Duodenal mucosa (tissue), 2 donors: ENCODE results near the gene RAP1A.

ENCODE experiments used
- H3K27ac ChIP-seq: one replicate; pipeline ENCODE4 v1.7.0; 2013; ENCODE audit warnings: low read depth, low read length
- H3K27me3 ChIP-seq, 2 donors: one replicate each; pipeline ENCODE4 v1.7.0; 2013; ENCODE audit warnings: low read length in 2 of 2, control low read depth in 1 of 2; ENCODE audit not compliant: insufficient read depth in 2 of 2, control insufficient read depth in 1 of 2
- H3K36me3 ChIP-seq, 2 donors: one replicate each; pipeline ENCODE4 v1.7.0; 2013; ENCODE audit warnings: low read length in 2 of 2, control low read depth in 1 of 2; ENCODE audit not compliant: insufficient read depth in 2 of 2, control insufficient read depth in 1 of 2
- H3K4me1 ChIP-seq, 2 donors: one replicate each; pipeline ENCODE4 v1.7.0; 2013; ENCODE audit warnings: low read length in 2 of 2, control low read depth in 1 of 2; ENCODE audit not compliant: insufficient read depth in 2 of 2, control insufficient read depth in 1 of 2
- H3K4me3 ChIP-seq, 2 donors: one replicate each; pipeline ENCODE4 v1.7.0; 2013; ENCODE audit warnings: low read length in 2 of 2, low read depth in 1 of 2
- H3K9ac ChIP-seq, 2 donors: one replicate each; pipeline ENCODE4 v1.7.0; 2013; ENCODE audit warnings: low read length in 2 of 2, low read depth in 1 of 2
- H3K9me3 ChIP-seq, 2 donors: one replicate each; pipeline ENCODE4 v1.7.0; 2013; ENCODE audit warnings: low read length in 2 of 2, control low read depth in 1 of 2; ENCODE audit not compliant: control insufficient read depth in 1 of 2

The RAP1A gene

DNA sequence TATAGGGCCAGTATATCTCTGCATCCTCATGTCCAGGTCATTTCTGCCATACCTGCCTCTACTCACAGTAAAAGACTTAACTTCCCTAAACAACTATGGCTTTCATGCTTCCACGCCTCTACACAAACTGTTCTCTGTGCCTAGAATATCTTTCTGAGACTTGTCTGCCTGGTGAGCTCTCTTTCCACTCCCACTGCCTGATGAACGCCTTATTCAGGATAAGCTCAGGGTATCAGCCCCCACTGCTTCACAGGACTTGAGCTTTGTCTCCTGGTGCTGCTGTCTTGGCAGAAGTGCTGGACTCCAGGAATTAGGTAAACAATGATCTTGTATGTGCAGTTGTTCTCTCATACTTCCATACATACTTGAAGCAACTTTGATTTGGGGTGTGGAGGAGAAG lies 131.3 kb downstream of the RAP1A start:
- Histone ChIP-seq H3K9ac (no peak overlapping the region), H3K27me3 (no peaks in the 10 kb centered on the region), H3K27ac (no peak overlapping the region), H3K4me3 (no peak overlapping the region), H3K36me3 (no peaks in the 10 kb centered on the region), H3K9me3 (no peaks in the 10 kb centered on the region), H3K4me1 (peaks cover 6 to 9% of the 10 kb centered on the region in 2 donors)

DNA sequence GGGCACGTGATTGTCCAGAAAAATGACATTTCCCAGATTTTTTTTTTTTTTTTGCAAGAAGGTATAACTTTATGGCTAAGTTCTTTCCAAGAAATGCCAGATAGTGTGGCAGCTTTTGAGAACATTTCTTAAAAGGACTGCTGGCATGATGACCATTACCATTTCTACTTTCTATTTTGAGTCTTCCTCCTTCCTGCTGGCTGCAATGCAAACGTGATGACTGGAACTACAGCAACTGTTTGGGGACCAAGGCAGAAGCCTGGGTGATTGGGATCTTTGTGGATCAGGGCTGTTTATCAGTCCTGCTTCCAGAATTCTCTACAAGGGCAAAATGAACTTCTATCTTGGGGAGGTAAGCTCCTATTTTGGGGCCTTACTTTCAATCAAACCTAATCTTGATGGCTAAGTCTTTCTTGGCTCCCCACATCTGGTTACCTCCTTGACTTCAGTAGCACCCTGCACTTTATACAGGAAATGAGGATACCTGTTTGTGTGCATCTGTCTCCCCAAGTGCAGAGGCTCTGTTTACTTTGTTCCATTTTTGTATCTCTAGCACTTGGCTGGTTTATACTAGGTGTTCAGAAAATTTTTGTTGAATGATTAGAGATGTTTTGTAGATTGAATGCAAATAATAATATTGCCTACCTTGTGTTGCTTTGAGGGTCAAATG lies 132.5 kb downstream of the RAP1A start:
- Histone ChIP-seq H3K27me3 (no peaks in the 10 kb centered on the region), H3K36me3 (no peaks in the 10 kb centered on the region), H3K9ac (no peak overlapping the region), H3K4me3 (no peak overlapping the region), H3K9me3 (no peaks in the 10 kb centered on the region), H3K4me1 (peaks cover 13 to 17% of the 10 kb centered on the region in 2 donors), H3K27ac (no peak overlapping the region)

DNA sequence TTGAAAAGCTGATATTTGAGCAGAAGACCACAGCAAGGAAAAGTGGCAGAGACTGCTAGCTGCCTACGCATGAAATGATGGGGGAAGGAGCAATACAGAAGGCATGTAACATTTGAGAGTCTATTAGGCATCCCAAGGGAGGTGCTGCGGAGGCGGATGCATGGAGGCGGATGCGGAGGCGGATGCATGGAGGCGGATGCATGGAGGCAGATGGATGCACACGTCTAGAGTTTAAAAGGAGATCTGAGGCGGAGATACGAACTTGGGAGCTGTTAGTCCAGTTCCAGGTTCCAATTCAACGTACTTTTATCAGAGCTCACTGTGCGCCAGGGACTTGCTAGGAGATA lies 135.4 kb downstream of the RAP1A start:
- Histone ChIP-seq H3K9me3 (no peaks in the 10 kb centered on the region), H3K27me3 (no peaks in the 10 kb centered on the region), H3K27ac (peak overlapping the region; percentile 95), H3K9ac (peak overlapping the region; percentile 90 to 91), H3K4me3 (peak overlapping the region; percentile 89 to 96), H3K36me3 (peaks cover 0 to under 1% of the 10 kb centered on the region in 2 donors), H3K4me1 (peaks cover 24 to 33% of the 10 kb centered on the region in 2 donors)

DNA sequence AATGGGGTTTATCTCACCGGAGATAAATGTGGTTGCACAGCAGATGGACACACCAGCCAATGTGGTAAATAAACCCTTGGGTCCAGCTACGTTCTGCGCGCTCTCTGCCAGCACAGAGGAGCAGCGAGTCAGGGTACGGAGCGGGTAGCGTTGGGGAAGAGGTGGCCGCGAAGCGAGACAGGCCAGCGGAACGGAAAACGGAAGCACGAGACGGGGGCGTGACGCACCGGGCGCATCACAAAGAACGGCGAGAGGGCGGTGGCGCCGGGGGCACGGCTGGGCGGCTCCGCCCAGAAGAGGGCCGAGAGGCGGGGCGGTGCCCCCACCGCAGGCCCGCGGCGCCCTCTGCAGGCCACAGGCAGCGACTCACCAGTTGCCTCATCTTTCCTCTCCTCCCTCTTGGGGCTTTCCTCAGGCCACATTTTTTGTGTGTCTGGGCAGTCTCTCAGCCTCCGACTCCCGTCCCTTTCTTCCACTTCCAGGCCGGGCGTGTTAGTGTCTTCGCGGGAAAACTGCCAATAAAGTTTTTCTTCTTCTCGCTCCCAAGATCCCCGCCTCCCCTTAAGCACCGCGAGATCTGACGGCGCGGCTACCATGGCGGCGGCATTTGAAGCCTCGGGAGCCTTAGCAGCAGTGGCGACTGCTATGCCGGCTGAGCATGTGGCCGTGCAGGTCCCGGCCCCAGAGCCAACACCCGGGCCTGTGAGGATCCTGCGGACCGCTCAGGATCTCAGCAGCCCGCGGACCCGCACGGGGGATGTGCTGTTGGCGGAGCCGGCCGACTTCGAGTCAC lies 135.9 kb downstream of the RAP1A start, which contains the start of gene DDX20:
Gene DDX20, plus strand, starts transcription at position 571 of the 793 bp plus-strand sequence. Its CDS starts 24 bp downstream, at position 595.
- Histone ChIP-seq H3K4me1 (peaks cover 24 to 33% of the 10 kb centered on the region in 2 donors), H3K4me3 (peak within 1 kb of the TSS; percentile 89 to 96), H3K27ac (peak within 1 kb of the TSS; percentile 95)

DNA sequence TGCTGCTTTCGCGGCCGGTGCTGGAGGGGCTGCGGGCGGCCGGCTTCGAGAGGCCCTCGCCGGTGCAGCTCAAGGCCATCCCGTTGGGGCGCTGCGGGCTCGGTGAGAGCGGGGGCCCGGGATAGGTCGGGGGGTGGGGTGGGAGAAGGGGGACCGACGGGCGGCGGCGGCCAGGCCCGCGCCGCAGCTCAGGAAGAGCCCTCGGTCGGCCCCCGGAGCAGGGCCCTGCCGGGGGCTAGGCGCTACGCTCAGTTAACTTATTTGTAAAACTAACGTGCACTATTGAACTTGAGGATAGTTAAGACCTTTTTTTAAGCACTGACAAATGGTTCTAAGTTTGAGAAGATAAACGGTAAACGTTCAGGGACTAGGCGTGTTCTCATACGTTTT lies 136.5 kb downstream of the RAP1A start:
- H3K36me3 ChIP-seq = peaks cover 7 to 8% of the 10 kb centered on the region in 2 donors
- H3K27ac ChIP-seq = no peak overlapping the region

More for the DNA sequence above, 135.9 kb downstream of the RAP1A start, which contains the start of gene DDX20:
- H3K27me3 ChIP-seq = no peaks in the 10 kb centered on the region
- peak within 1 kb of the TSS; percentile 90 to 91 for H3K9ac ChIP-seq
- peaks cover 3 to 4% of the 10 kb centered on the region in 2 donors for H3K36me3 ChIP-seq
- H3K9me3 ChIP-seq = no peaks in the 10 kb centered on the region

DNA sequence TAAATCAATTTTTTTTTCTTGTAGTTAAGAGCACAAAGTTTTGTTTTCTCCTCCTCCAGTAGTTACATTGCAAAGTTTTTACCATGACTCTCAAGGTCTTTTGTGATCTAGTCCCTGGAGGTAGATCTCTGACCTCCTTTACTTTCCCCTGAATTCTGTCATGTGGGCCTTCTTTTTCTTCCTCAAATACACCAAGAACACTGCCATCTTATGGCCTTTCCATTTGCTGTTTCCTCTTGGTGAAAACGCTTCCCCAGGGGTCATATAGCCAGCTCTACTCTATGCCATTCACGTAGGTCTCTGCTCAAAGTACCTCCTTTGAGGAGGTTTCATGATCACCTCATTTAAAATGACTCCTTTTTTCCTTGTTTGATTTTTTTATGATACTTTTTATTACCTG lies 138.8 kb downstream of the RAP1A start:
- H3K9ac ChIP-seq = no peak overlapping the region
- no peak overlapping the region for H3K4me3 ChIP-seq
- no peaks in the 10 kb centered on the region for H3K9me3 ChIP-seq
- peaks cover 16 to 18% of the 10 kb centered on the region in 2 donors for H3K36me3 ChIP-seq
- no peak overlapping the region for H3K27ac ChIP-seq
- peaks cover 24 to 33% of the 10 kb centered on the region in 2 donors for H3K4me1 ChIP-seq
- no peaks in the 10 kb centered on the region for H3K27me3 ChIP-seq

More for the DNA sequence above, 136.5 kb downstream of the RAP1A start:
- H3K4me3 ChIP-seq = peak overlapping the region; percentile 89 to 96
- no peaks in the 10 kb centered on the region for H3K9me3 ChIP-seq
- no peaks in the 10 kb centered on the region for H3K27me3 ChIP-seq
- peak overlapping the region; percentile 90 to 91 for H3K9ac ChIP-seq
- H3K4me1 ChIP-seq = peaks cover 24 to 33% of the 10 kb centered on the region in 2 donors

DNA sequence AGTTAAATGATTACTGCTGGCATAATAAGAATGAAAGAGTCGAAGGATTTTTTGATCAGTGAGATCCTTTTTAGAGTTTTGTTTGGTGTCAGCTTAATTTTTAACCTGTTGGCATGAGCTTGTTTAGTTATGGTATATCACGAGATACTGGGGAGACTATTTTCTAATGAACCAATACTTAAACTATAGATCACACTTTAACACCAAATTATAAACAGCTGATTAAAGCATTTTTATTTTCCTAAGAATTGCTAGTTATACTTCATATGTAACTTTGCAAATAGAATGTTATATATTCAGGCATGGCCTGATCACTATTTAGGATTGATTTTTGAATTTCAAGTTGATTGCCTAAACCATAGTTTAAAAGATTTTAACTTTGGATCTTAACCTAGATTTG lies 142.1 kb downstream of the RAP1A start:
- peaks cover 10 to 24% of the 10 kb centered on the region in 2 donors for H3K4me1 ChIP-seq
- H3K27ac ChIP-seq = no peak overlapping the region
- peaks cover 25 to 48% of the 10 kb centered on the region in 2 donors for H3K36me3 ChIP-seq
- no peaks in the 10 kb centered on the region for H3K9me3 ChIP-seq
- H3K27me3 ChIP-seq = no peaks in the 10 kb centered on the region
- no peak overlapping the region for H3K4me3 ChIP-seq
- H3K9ac ChIP-seq = no peak overlapping the region

DNA sequence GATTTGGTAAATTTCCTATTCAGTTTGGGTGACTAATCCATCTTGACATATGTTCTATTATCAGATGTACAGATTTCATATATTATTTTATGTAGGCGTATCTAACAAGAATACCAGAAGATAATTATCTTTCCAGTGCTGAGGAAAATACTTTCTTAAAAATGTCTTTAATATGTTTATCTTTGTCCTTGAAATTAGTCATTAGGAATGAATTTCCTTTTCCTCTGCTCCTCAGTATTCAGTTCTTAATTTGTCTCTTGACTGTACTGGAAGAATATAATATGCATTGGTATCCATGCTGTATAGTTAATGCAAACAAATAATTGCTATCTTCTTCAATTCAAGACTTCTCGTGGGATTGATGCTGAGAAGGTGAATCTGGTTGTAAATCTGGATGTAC lies 142.7 kb downstream of the RAP1A start:
- no peak overlapping the region for H3K27ac ChIP-seq
- H3K9ac ChIP-seq = no peak overlapping the region
- H3K9me3 ChIP-seq = no peaks in the 10 kb centered on the region
- H3K36me3 ChIP-seq = peaks cover 26 to 49% of the 10 kb centered on the region in 2 donors
- peaks cover 4 to 17% of the 10 kb centered on the region in 2 donors for H3K4me1 ChIP-seq
- H3K4me3 ChIP-seq = no peak overlapping the region
- no peaks in the 10 kb centered on the region for H3K27me3 ChIP-seq
